Thyroid gland (tissue), 4 donors: ENCODE data around the gene PRKCE. TPM values are rescaled to one million over a fixed set of nuclear protein-coding genes. Genes with fewer than 3 reads are reported as not detected.

Source experiments
- DNase-seq, 2 donors: peaks; one replicate each; pipeline ENCODE4 v3.0.0-alpha.2; 2019
- H3K27ac ChIP-seq, 3 donors: fragments of 200-600 bp; sonication (generic); 1 replicate in 2 of 3; 2 replicates in 1 of 3; pipeline ENCODE4 v1.5.1; 2016 to 2019; ENCODE audit warnings: mild to moderate bottlenecking in 1 of 3, moderate library complexity in 1 of 3
- H3K27me3 ChIP-seq: fragments of 200-600 bp; sonication (generic); one replicate; pipeline ENCODE4 v1.5.1; 2019
- H3K36me3 ChIP-seq, 2 donors: fragments of 200-600 bp; sonication (generic); one replicate each; pipeline ENCODE4 v1.5.1; 2016 to 2019
- H3K4me1 ChIP-seq, 2 donors: fragments of 200-600 bp; sonication (generic); one replicate each; pipeline ENCODE4 v1.5.1; 2017 to 2019
- H3K4me3 ChIP-seq, 3 donors: fragments of 200-600 bp; sonication (generic); replicated peaks in 1 of 3; 1 replicate in 2 of 3; 2 replicates in 1 of 3; pipeline ENCODE4 v1.5.1; 2016; ENCODE audit warnings: mild to moderate bottlenecking in 1 of 3
- H3K9me3 ChIP-seq: fragments of 200-600 bp; sonication (generic); one replicate; pipeline ENCODE4 v1.5.1; 2017
- POLR2A ChIP-seq, 2 donors: fragments of 450-650 bp; IDR thresholded peaks; one replicate each; pipeline ENCODE4 v1.6.1; 2017; ENCODE audit warnings: antibody characterized with exemption in 2 of 2, mild to moderate bottlenecking in 2 of 2, moderate library complexity in 1 of 2
- WGBS, 2 donors: methylation state at CpG; one replicate each; pipeline ENCODE4 v1.1.5; 2017; 5-methylcytosine and 5-hydroxymethylcytosine counted together
- intact Hi-C: fragments of 100-400 bp; cut with DNase I; formaldehyde crosslinking; loops from one replicate; pipeline ENCODE4 v1.15.1; 2023
- total RNA-seq, 4 donors: library from RNA; depleted of rRNA; stranded (reverse); fragments of >200 nt; gene quantifications; one replicate each; pipeline ENCODE4 v1.2.3, GENCODE V29; 2016
- TF ChIP-seq, protein P1 (sequence below), 6 experiments: fragments of 200-600 bp in 3 of 6; fragments of 450-650 bp in 3 of 6; sonication (generic) in 3 of 6; IDR thresholded peaks; one replicate each; pipeline ENCODE4 v1.5.1; 2016 to 2019; ENCODE audit warnings: antibody characterized with exemption in 6 of 6, mild to moderate bottlenecking in 2 of 6, inconsistent platforms in 1 of 6, moderate library complexity in 1 of 6

PRKCE gene
- total RNA-seq, 4 donors from 2014 or later, result 8.4 to 35.3 (median 15.2) TPM

DNA sequence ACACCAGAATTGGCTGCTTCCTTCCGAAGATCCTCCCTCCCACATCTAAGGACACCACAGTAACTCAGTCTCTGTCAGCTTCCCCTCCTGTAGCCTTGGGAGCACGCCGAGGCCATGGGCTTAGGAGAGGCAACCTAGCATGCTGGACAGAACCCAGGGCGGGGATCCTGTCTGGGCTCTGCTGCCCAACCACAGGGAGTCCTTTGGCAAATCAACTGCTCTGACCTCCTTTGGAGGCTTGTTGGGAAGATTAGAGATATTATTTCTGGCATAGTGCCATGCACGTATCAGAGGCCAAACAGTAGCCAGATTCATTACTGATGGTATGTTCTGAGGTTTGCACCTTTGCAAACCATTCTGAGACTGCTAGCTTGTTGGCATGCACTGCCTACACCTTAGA, 383.1 kb downstream of the PRKCE start:
- Histone ChIP-seq H3K27ac (no peak overlapping the region), H3K4me1 (peaks cover under 1 to 7% of the 10 kb centered on the region in 2 donors)
- 80 to 87% methylated on average over 5 of the region's 5 CpGs for WGBS, 2 donors

DNA sequence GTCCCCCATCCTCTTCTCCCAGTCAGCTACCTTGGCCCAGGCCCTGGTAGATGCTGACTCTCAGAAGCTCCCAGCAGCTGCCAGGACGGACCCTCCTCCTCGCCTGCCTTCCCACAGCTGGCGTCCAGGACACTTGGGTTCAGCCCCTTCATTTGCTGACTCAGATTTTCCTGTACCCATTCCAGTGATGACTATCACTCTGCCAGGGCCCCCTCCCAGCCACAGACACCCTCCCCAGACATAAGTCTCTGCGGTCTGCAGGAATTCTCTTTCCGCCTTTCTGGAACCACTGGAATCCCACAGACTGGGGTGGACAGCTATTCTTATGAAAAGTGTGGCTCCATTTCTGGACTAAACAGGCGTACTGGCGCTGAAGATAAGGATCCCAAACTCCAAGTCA, 385.5 kb downstream of the PRKCE start:
- Histone ChIP-seq H3K36me3 (no peaks in the 10 kb centered on the region), H3K4me1 (peaks cover 0 to 3% of the 10 kb centered on the region in 2 donors), H3K27me3 (no peaks in the 10 kb centered on the region), H3K4me3 (no peak overlapping the region), H3K9me3 (no peaks in the 10 kb centered on the region), H3K27ac (peak overlapping the region in 1 of 3 donors; percentile 38)
- TF ChIP-seq POLR2A (IDR thresholded peaks at IDR 0.05), result no peak
- TF ChIP-seq, protein P1, sequence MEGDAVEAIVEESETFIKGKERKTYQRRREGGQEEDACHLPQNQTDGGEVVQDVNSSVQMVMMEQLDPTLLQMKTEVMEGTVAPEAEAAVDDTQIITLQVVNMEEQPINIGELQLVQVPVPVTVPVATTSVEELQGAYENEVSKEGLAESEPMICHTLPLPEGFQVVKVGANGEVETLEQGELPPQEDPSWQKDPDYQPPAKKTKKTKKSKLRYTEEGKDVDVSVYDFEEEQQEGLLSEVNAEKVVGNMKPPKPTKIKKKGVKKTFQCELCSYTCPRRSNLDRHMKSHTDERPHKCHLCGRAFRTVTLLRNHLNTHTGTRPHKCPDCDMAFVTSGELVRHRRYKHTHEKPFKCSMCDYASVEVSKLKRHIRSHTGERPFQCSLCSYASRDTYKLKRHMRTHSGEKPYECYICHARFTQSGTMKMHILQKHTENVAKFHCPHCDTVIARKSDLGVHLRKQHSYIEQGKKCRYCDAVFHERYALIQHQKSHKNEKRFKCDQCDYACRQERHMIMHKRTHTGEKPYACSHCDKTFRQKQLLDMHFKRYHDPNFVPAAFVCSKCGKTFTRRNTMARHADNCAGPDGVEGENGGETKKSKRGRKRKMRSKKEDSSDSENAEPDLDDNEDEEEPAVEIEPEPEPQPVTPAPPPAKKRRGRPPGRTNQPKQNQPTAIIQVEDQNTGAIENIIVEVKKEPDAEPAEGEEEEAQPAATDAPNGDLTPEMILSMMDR (IDR thresholded peaks at IDR 0.05), result no peak
- intact Hi-C loops, result no loop called here
- WGBS, 2 donors, result 87 to 92% methylated on average over 7 of the region's 7 CpGs
- DNase-seq, result no peak

More for the DNA sequence above, 383.1 kb downstream of the PRKCE start:
- intact Hi-C loops, result no loop called here
- Histone ChIP-seq H3K9me3 (no peaks in the 10 kb centered on the region), H3K36me3 (no peaks in the 10 kb centered on the region), H3K27me3 (no peaks in the 10 kb centered on the region), H3K4me3 (no peak overlapping the region)
- no peak for DNase-seq
- TF ChIP-seq POLR2A (IDR thresholded peaks at IDR 0.05), result no peak
- TF ChIP-seq, protein P1 (IDR thresholded peaks at IDR 0.05), result no peak

DNA sequence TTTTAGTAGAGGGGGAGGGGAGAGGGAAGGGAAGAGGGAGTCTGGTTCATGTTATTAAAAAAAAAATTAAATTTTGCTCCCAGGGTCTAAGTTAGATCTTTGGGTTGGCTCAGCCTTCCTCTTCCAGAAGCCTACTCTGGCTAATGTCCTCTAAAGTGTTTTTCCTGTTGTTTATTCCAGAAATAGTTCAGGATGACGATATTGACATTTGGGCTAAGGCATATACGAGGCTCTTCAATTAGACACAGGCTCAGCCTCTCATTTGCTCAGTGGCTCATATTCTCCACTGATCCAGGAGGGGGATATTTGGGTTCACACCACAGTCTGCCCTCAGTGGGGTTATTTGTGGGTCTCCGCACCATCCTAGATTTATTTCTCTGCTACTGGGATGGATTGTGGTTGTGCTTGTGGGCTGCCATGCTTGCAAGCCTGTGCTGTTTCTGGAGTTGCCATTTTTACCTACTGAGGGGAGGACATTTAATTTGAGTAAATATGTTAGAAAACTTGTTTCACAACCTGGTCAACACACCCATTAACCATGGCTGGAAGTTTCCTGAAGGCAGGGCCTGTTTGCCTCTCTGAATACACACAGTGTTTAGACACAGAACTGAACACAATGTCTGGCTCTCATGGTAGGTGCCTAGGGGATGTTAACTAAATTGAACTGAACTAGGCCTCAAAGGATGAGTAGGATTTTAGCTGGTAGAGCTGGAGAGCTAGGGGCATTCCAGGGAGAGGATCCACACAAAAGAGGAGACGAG, 388.2 kb downstream of the PRKCE start:
- Histone ChIP-seq H3K36me3 (no peaks in the 10 kb centered on the region), H3K27me3 (no peaks in the 10 kb centered on the region), H3K9me3 (no peaks in the 10 kb centered on the region), H3K4me3 (no peak overlapping the region), H3K4me1 (peaks cover 5 to 15% of the 10 kb centered on the region in 2 donors), H3K27ac (peak overlapping the region in 1 of 3 donors; percentile 64)
- intact Hi-C loops, result no loop called here
- no peak for TF ChIP-seq POLR2A (IDR thresholded peaks at IDR 0.05)
- TF ChIP-seq, protein P1 (IDR thresholded peaks at IDR 0.05), result no peak
- DNase-seq, result no peak
- WGBS, 2 donors, result 84 to 87% methylated on average over 4 of the region's 4 CpGs

DNA sequence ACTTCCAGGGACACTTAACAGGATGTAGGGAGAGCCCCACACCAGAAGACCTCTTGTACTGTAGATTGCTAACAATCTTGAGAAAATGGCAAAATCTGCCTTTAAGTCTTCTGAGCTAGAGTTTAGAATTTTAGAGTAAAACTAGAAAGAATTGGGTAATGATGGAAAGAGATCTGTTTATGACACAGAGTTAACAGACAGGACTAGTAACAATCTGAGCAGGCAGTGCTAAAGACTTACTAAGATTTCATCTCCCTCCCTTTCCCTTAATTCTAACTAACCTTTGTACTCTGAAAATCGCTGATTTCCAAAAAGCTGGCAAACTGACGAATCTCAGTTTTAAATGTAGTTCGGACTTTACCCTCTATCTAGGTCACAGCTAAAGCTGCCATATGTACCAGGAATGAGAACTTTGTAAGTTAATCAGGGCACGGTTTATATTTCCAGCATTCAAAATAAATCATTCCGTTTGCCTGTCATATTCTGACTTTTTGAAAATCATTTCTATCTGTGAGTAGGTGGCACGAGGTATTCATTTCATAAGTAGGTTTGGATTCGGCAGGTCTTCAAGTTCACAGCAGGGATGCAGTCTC, 389.2 kb downstream of the PRKCE start:
- TF ChIP-seq POLR2A (IDR thresholded peaks at IDR 0.05), result no peak
- TF ChIP-seq, protein P1 (IDR thresholded peaks at IDR 0.05), result no peak
- H3K27ac ChIP-seq, result no peak overlapping the region

DNA sequence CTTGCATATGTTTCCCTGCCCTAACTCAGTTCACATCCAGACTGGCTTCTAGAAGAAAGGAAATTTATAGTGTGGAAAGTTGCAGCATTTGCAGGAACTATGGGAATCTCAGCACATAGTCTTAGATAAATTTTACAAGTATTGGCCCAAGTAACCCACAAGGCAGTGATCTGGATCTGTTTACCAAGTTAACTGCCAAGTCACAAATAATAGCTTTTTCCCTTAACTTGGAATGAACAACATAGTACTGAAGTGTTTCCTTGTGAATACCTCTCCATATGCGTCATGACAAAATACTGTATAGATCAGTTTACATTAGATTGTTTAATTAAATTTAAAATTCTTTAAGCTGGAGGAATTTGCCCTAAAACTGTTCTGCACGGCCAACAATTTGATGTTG, 390.0 kb downstream of the PRKCE start:
- Histone ChIP-seq H3K27me3 (no peaks in the 10 kb centered on the region), H3K27ac (peak overlapping the region in 1 of 3 donors; percentile 14), H3K4me1 (peaks cover 5 to 15% of the 10 kb centered on the region in 2 donors), H3K9me3 (no peaks in the 10 kb centered on the region), H3K36me3 (no peaks in the 10 kb centered on the region), H3K4me3 (no peak overlapping the region)
- no peak for TF ChIP-seq POLR2A (IDR thresholded peaks at IDR 0.05)
- TF ChIP-seq, protein P1 (IDR thresholded peaks at IDR 0.05), result no peak
- no peak for DNase-seq
- 85 to 87% methylated on average over 2 of the region's 2 CpGs for WGBS, 2 donors
- intact Hi-C loops, result no loop called here

More for the DNA sequence above, 389.2 kb downstream of the PRKCE start:
- DNase-seq, result no peak
- Histone ChIP-seq H3K36me3 (no peaks in the 10 kb centered on the region), H3K4me1 (peaks cover 5 to 15% of the 10 kb centered on the region in 2 donors), H3K9me3 (no peaks in the 10 kb centered on the region), H3K27me3 (no peaks in the 10 kb centered on the region), H3K4me3 (no peak overlapping the region)
- WGBS, 2 donors, result 94 to 95% methylated on average over 7 of the region's 7 CpGs
- intact Hi-C loops, result no loop called here
